Endodermal cell (in vitro differentiated cells): ENCODE measurements around the gene LRP1-AS. TPM values are rescaled to one million over a fixed set of nuclear protein-coding genes. Genes with fewer than 3 reads are reported as not detected.

Source experiments
- DNase-seq: peaks from one replicate; pipeline ENCODE4 v3.0.0-alpha.2; 2017
- H3K27ac ChIP-seq: 2 replicates; pipeline ENCODE4 v1.5.1; 2013; ENCODE audit warnings: mild to moderate bottlenecking, low read depth, low read length, moderate library complexity
- H3K27me3 ChIP-seq: 2 replicates; pipeline ENCODE4 v1.6.1; 2013; ENCODE audit warnings: mild to moderate bottlenecking, low read length, moderate library complexity; ENCODE audit not compliant: insufficient read depth, control insufficient read depth, poor library complexity, severe bottlenecking
- H3K36me3 ChIP-seq: 2 replicates; pipeline ENCODE4 v1.7.0; 2013; ENCODE audit warnings: mild to moderate bottlenecking, low read length, moderate library complexity; ENCODE audit not compliant: control insufficient read depth, insufficient read depth
- H3K4me1 ChIP-seq: one replicate; pipeline ENCODE4 v1.7.0; 2013; ENCODE audit warnings: low read length; ENCODE audit not compliant: control insufficient read depth, insufficient read depth
- H3K4me3 ChIP-seq: 2 replicates; pipeline ENCODE4 v1.5.1; 2013; ENCODE audit warnings: mild to moderate bottlenecking, low read length, moderate library complexity
- H3K9ac ChIP-seq: 2 replicates; pipeline ENCODE4 v1.6.1; 2013; ENCODE audit warnings: mild to moderate bottlenecking, low read length, moderate library complexity; ENCODE audit not compliant: poor library complexity, severe bottlenecking; ENCODE audit errors: extremely low read depth
- H3K9me3 ChIP-seq: 2 replicates; pipeline ENCODE4 v1.6.1; 2013; ENCODE audit warnings: mild to moderate bottlenecking, low read length, moderate library complexity; ENCODE audit not compliant: control insufficient read depth
- H3K27ac Mint-ChIP-seq: 2 replicates; pipeline ENCODE4 v1.8.0; 2020; ENCODE audit warnings: mixed read lengths
- H3K27me3 Mint-ChIP-seq: 2 replicates; pipeline ENCODE4 v1.8.0; 2021; ENCODE audit warnings: mild to moderate bottlenecking, mixed read lengths; ENCODE audit not compliant: insufficient read depth
- H3K36me3 Mint-ChIP-seq: 2 replicates; pipeline ENCODE4 v1.8.0; 2020; ENCODE audit warnings: low read depth, mixed read lengths
- H3K4me1 Mint-ChIP-seq: 2 replicates; pipeline ENCODE4 v1.8.0; 2020; ENCODE audit warnings: mixed read lengths
- H3K4me3 Mint-ChIP-seq: 2 replicates; pipeline ENCODE4 v1.8.0; 2020; ENCODE audit warnings: mild to moderate bottlenecking, moderate library complexity, mixed read lengths
- H3K9me3 Mint-ChIP-seq: 2 replicates; pipeline ENCODE4 v1.8.0; 2020; ENCODE audit warnings: mild to moderate bottlenecking, mixed read lengths
- CTCF ChIP-seq: fragments of 200-600 bp; sonication (generic); conservative IDR thresholded peaks from 2 replicates; pipeline ENCODE4 v1.5.0; 2021; ENCODE audit warnings: antibody characterized with exemption, mild to moderate bottlenecking
- WGBS, 2 experiments: methylation state at CpG; one replicate each; pipeline versions ENCODE4 v1.1.5 to v1.1.7; 2013; ENCODE audit warnings: missing lambda C conversion rate in 2 of 2, mixed read lengths in 1 of 2; ENCODE audit not compliant: insufficient coverage in 1 of 2, insufficient read length in 1 of 2; 5-methylcytosine and 5-hydroxymethylcytosine counted together
- total RNA-seq, 2 donors: library from RNA; stranded (reverse); fragmentation: NEBNext Ultra II Directional in 1 of 2; extraction: Animal tissue kit (Norgen Biotek cat#: 25700) in 1 of 2; gene quantifications; 2 replicates in 1 of 2; 3 replicates in 1 of 2; pipeline ENCODE4 v1.2.1, GENCODE V29; 2021

The LRP1-AS gene
- total RNA-seq, 2 donors from 2014 or later, result not detected

DNA sequence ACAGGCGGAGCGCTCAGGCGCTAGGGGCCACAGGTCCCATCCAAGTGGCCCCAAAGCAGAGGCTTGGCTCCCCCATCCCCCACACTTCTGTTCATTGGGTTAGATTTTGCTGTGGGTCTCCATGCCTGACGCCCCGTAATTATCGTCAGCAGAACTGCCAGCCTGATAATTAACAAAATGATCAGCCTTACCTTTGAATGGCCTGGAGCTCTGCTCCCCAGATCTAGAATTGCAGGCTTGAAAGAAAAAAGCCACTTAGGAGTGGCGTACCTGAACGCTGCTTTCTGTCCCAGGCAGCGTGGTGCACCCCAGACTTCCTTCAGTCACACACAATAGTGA, 28.7 kb upstream of the LRP1-AS start:
- no peaks in the 10 kb centered on the region for H3K27me3 ChIP-seq
- no peak for DNase-seq
- no peaks in the 10 kb centered on the region for H3K9me3 ChIP-seq
- no peak overlapping the region for H3K4me3 ChIP-seq
- Mint-ChIP-seq H3K4me3 (no peak overlapping the region), H3K27ac (peak overlapping the region; percentile 79), H3K36me3 (peaks cover 56% of the 10 kb centered on the region), H3K27me3 (no peaks in the 10 kb centered on the region), H3K9me3 (no peaks in the 10 kb centered on the region), H3K4me1 (no peaks in the 10 kb centered on the region)
- 86 to 94% methylated on average over 7 to 9 of the region's 9 CpGs for WGBS, 2 experiments
- H3K27ac ChIP-seq, result no peak overlapping the region
- no peaks in the 10 kb centered on the region for H3K4me1 ChIP-seq
- H3K36me3 ChIP-seq, result peaks cover 59% of the 10 kb centered on the region
- H3K9ac ChIP-seq, result no peak overlapping the region
- TF ChIP-seq CTCF, result peak; percentile 39

DNA sequence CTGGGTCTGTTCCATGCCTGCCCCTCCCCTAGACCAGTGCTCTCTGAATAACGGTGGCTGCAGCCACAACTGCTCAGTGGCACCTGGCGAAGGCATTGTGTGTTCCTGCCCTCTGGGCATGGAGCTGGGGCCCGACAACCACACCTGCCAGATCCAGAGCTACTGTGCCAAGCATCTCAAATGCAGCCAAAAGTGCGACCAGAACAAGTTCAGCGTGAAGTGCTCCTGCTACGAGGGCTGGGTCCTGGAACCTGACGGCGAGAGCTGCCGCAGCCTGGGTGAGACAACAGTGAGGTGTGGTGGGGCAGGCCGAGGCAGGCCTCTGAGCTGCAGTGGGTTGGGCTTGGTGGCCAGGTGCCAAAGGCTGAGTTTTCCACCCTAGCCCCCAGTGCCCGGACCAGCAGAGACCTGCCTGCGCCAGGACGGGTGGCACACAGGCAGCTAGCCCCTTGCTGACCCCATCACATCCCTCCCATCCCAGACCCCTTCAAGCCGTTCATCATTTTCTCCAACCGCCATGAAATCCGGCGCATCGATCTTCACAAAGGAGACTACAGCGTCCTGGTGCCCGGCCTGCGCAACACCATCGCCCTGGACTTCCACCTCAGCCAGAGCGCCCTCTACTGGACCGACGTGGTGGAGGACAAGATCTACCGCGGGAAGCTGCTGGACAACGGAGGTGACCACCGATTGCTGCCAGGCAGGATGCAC, 28.2 kb upstream of the LRP1-AS start:
- H3K36me3 Mint-ChIP-seq, result peaks cover 61% of the 10 kb centered on the region
- Histone ChIP-seq H3K4me3 (no peak overlapping the region), H3K4me1 (no peaks in the 10 kb centered on the region), H3K9me3 (no peaks in the 10 kb centered on the region), H3K27ac (no peak overlapping the region), H3K27me3 (no peaks in the 10 kb centered on the region), H3K36me3 (peaks cover 61% of the 10 kb centered on the region), H3K9ac (no peak overlapping the region)
- peak overlapping the region; percentile 79 for H3K27ac Mint-ChIP-seq
- 73 to 79% methylated on average over 17 to 29 of the region's 29 CpGs for WGBS, 2 experiments
- peak; percentile 98 for DNase-seq
- H3K4me3 Mint-ChIP-seq, result no peak overlapping the region
- H3K27me3 Mint-ChIP-seq, result no peaks in the 10 kb centered on the region
- no peaks in the 10 kb centered on the region for H3K9me3 Mint-ChIP-seq
- peak; percentile 87 for TF ChIP-seq CTCF
- H3K4me1 Mint-ChIP-seq, result no peaks in the 10 kb centered on the region

- Mint-ChIP-seq H3K36me3 (peaks cover 66% of the 10 kb centered on the region), H3K27me3 (no peaks in the 10 kb centered on the region), H3K9me3 (no peaks in the 10 kb centered on the region), H3K27ac (no peak overlapping the region), H3K4me3 (no peak overlapping the region), H3K4me1 (no peaks in the 10 kb centered on the region)
- Histone ChIP-seq H3K36me3 (peaks cover 71% of the 10 kb centered on the region), H3K4me3 (no peak overlapping the region), H3K4me1 (no peaks in the 10 kb centered on the region), H3K27ac (no peak overlapping the region), H3K27me3 (no peaks in the 10 kb centered on the region), H3K9me3 (no peaks in the 10 kb centered on the region), H3K9ac (no peak overlapping the region)
- DNase-seq, result no peak
- TF ChIP-seq CTCF, result no peak
- 96 to 98% methylated on average over 13 to 14 of the region's 14 CpGs for WGBS, 2 experiments
These were observed 26.3 kb upstream of the LRP1-AS start for GRCh38 chr12:57173683-57174082.
